Endothelial cell of umbilical vein (primary cell): Measurements from ENCODE around the gene CLDN3. TPM values are rescaled to one million over a fixed set of nuclear protein-coding genes. Genes with fewer than 3 reads are reported as not detected.
"Not testable (repeated sequence)": the region's sequence is repeated elsewhere in the genome, so short reads cannot be mapped to it uniquely, and the experiment has no call there.

Experiments used
- BruUV-seq: library from RNA; stranded (reverse); fragments of 400-500 nt; replicated peaks from 2 replicates; lab custom pipeline; 2021; lab: Mats Ljungman, UMichigan
- CTCF ChIA-PET: fragments of 300-600, 350-600 bp; sonication (Branson Sonifier 250); formaldehyde crosslinking; loops from one replicate; lab custom pipeline; 2021; ENCODE audit warnings: antibody characterized with exemption, inconsistent platforms; lab: Charles Lee
- POLR2A ChIA-PET: fragments of 300-600, 350-600 bp; sonication (Branson Sonifier 250); formaldehyde crosslinking; loops from one replicate; lab custom pipeline; 2021; ENCODE audit warnings: antibody characterized with exemption, inconsistent platforms; lab: Charles Lee
- DNase-seq: peaks from one replicate; pipeline ENCODE4 v3.0.0-alpha.2; 2011; ENCODE audit warnings: low read depth, low spot score
- FAIRE-seq: peaks from 2 replicates; lab custom pipeline; 2011; peaks lifted over from hg19 to GRCh38; lab: Jason Lieb, UNC
- H2AFZ ChIP-seq: 2 replicates; pipeline ENCODE4 v1.6.0; 2012; ENCODE audit warnings: low read depth, low read length, control low read depth, inconsistent platforms
- H3K27ac ChIP-seq: 2 replicates; pipeline ENCODE4 v1.5.1; 2011; ENCODE audit warnings: low read depth, mild to moderate bottlenecking, control low read depth, low read length, moderate library complexity; ENCODE audit not compliant: insufficient read depth
- H3K27me3 ChIP-seq, 2 experiments: 2 replicates each; pipeline versions ENCODE4 v1.6.0 to v1.6.1; 2011; ENCODE audit warnings: low read length in 2 of 2, mixed read lengths in 1 of 2; ENCODE audit not compliant: control insufficient read depth in 2 of 2, insufficient read depth in 2 of 2
- H3K36me3 ChIP-seq, 2 experiments: 2 replicates in 1 of 2; 3 replicates in 1 of 2; pipeline ENCODE4 v1.5.1; 2011; ENCODE audit warnings: low read length in 2 of 2, mild to moderate bottlenecking in 1 of 2, moderate library complexity in 1 of 2; ENCODE audit not compliant: control insufficient read depth in 2 of 2, insufficient read depth in 2 of 2; ENCODE audit errors: extremely low read depth in 1 of 2
- H3K4me1 ChIP-seq: 3 replicates; pipeline ENCODE4 v1.5.1; 2011; ENCODE audit warnings: mild to moderate bottlenecking, low read length; ENCODE audit not compliant: control insufficient read depth, insufficient read depth; ENCODE audit errors: extremely low read depth
- H3K4me2 ChIP-seq: 2 replicates; pipeline ENCODE4 v1.6.1; 2011; ENCODE audit warnings: low read length, control low read depth, mixed read lengths; ENCODE audit not compliant: insufficient read depth
- H3K4me3 ChIP-seq, 3 experiments: fragments of 200-600 bp in 1 of 3; sonication (generic), shearing (Covaris generic) in 1 of 3; replicated peaks in 1 of 3; 2 replicates each; pipeline ENCODE4 v1.5.1; 2011 to 2016; ENCODE audit warnings: control low read depth in 3 of 3, low read length in 3 of 3, mild to moderate bottlenecking in 2 of 3, inconsistent platforms in 1 of 3, low read depth in 1 of 3, moderate library complexity in 1 of 3; ENCODE audit not compliant: insufficient read depth in 1 of 3
- H3K79me2 ChIP-seq: 2 replicates; pipeline ENCODE4 v1.6.0; 2012; ENCODE audit warnings: low read length, inconsistent platforms; ENCODE audit not compliant: control insufficient read depth, insufficient read depth
- H3K9ac ChIP-seq: replicated peaks from 2 replicates; pipeline ENCODE3; 2011; ENCODE audit warnings: low read length, control low read depth; ENCODE audit not compliant: insufficient read depth; ENCODE audit errors: extremely low read depth
- H3K9me1 ChIP-seq: replicated peaks from 3 replicates; pipeline ENCODE4 v1.6.0; 2011; ENCODE audit warnings: mild to moderate bottlenecking, low read length; ENCODE audit not compliant: control insufficient read depth, insufficient read depth; ENCODE audit errors: extremely low read depth
- H3K9me3 ChIP-seq: replicated peaks from 2 replicates; pipeline ENCODE4 v1.5.1; 2012; ENCODE audit warnings: low read length, inconsistent platforms; ENCODE audit not compliant: control insufficient read depth, insufficient read depth
- H4K20me1 ChIP-seq: replicated peaks from 2 replicates; pipeline ENCODE3; 2011; ENCODE audit warnings: mild to moderate bottlenecking, low read length; ENCODE audit not compliant: control insufficient read depth, insufficient read depth; ENCODE audit errors: extremely low read depth
- dilution Hi-C: fragments of 300-500 bp; cut with MboI; formaldehyde crosslinking; loops from one replicate; pipeline ENCODE4 v1.15.0; 2019; ENCODE audit warnings: low sequenced_read_pairs; ENCODE audit not compliant: extremely low pct_ligation_motif_present
- intact Hi-C: fragments of 100-400 bp; cut with micrococcal nuclease; formaldehyde crosslinking; loops from one replicate; pipeline ENCODE4 v1.10.0; 2022
- polyA plus RNA-seq, 4 experiments: library from polyadenylated mRNA; depleted of rRNA in 3 of 4; stranded (reverse) in 3 of 4; unstranded in 1 of 4; fragments of >200 nt; gene quantifications; 2 replicates each; pipeline versions ENCODE4 v1.2.1 to v1.2.3, GENCODE V29; 2011 to 2012; ENCODE audit warnings: missing spikeins in 1 of 4
- total RNA-seq: library from RNA; stranded (reverse); gene quantifications from 2 replicates; pipeline ENCODE4 v1.2.3, GENCODE V29; 2021

CLDN3 gene
- total and polyA plus RNA-seq, 2 donors (not counting 3 experiments of a cell fraction or from before 2014, with no cell fraction given): 0.62 to 1.9 TPM

- BruUV-seq: not testable (repeated sequence)
These were observed 25.1 kb upstream of the CLDN3 start for GRCh38 chr7:73795188-73795587.

GRCh38 chr7:73791170-73791690 is 21.2 kb upstream of the CLDN3 start:
- BruUV-seq, H3K9me3 ChIP-seq, H3K4me2 ChIP-seq, H3K27ac ChIP-seq, H3K27me3 ChIP-seq, H3K4me1 ChIP-seq, H3K79me2 ChIP-seq, DNase-seq, intact Hi-C loops, H3K9ac ChIP-seq, H3K9me1 ChIP-seq, FAIRE-seq, H4K20me1 ChIP-seq, CTCF ChIA-PET, H3K36me3 ChIP-seq, H2AFZ ChIP-seq, dilution Hi-C loops, H3K4me3 ChIP-seq, POLR2A ChIA-PET: not testable (repeated sequence)

More at GRCh38 chr7:73795188-73795587, 25.1 kb upstream of the CLDN3 start:
- H4K20me1 ChIP-seq, H3K9me3 ChIP-seq, intact Hi-C loops, H3K27ac ChIP-seq, H3K27me3 ChIP-seq, H2AFZ ChIP-seq, DNase-seq, H3K4me2 ChIP-seq, FAIRE-seq, dilution Hi-C loops, H3K9me1 ChIP-seq, POLR2A ChIA-PET, H3K4me1 ChIP-seq, H3K4me3 ChIP-seq, H3K36me3 ChIP-seq, H3K79me2 ChIP-seq, H3K9ac ChIP-seq: not testable (repeated sequence)
- CTCF ChIA-PET: interaction anchor here (1.3 kb wide), 1 partner anchor 11 kb away, joined by 3 read pairs; no protein-coding TSS in a partner anchor
